HG02623 (cell line): ENCODE results near the gene HOXC11.

Experiments used
- ATAC-seq: cut with Tn5 transposase; IDR thresholded peaks from one replicate; pipeline ENCODE4 v1.9.1; 2021; ENCODE audit warnings: moderate library complexity; ENCODE audit not compliant: unreplicated experiment

Gene HOXC11

GRCh38 chr12:53956914-53957536 lies 15.9 kb upstream of the HOXC11 start:
- no peak for ATAC-seq

DNA sequence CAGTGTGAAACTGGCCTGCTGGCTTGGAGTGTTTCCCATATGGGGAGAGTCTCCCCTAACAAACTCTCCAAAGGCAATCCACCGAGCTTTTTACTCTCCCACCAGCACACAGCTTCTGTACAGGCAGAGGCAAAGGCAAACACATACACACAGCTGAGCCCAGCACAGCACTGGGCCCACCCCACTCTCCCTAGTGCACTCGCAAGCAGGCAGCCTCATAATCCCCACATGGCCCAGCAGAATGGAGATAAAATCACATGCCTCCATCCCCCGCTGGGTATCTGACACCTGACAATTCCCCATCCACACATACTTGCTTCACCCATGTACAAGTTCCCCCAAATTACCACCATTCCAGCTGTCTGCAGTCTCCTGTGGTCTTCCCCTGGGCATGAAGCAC lies 14.8 kb upstream of the HOXC11 start:
- ATAC-seq, result no peak

DNA sequence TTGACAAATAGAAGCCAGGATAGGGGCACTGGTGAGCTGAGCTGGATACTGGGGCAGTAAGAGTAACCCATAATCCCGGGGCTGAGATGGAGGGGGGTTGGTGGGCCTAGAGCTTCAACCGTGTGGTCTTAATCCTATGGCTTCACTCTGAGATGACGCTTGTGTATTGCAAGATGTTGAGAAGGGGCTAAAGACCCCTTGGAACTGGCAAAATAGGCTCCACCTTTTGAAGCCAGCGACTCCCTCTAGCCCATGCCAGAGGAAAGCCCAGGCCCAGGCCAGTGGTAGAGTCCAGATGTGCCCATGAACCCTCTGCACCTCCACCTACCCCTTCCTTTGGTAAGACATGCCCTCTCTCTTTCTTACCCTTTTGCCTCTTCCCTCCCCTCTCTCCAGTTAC lies 13.6 kb upstream of the HOXC11 start:
- no peak for ATAC-seq

- ATAC-seq, result no peak
Measured at GRCh38 chr12:53960187-53961024, 12.5 kb upstream of the HOXC11 start.

- no peak for ATAC-seq
Measured at GRCh38 chr12:53961025-53961761, 11.7 kb upstream of the HOXC11 start.

DNA sequence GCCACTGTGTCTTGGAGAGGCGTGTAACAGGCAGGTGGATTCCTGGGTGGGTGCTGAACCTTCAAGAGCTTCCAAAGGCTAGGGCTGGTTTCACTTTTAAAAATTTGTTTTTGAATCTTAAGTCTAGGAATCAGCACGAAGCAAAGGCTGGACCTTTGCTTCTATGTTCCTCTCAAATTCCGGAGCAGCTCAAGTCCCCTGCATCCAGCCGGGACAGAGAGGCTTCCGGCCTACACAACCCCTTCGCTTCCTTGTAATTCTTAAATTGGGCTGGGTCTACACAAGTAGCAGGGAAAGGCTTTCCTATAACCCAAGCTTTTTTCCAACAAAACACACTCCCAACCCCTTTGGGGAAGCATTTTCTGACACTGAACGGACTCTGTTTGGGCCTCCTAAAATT lies 9.9 kb upstream of the HOXC11 start:
- no peak for ATAC-seq

GRCh38 chr12:53963434-53964314 lies 9.3 kb upstream of the HOXC11 start:
- ATAC-seq, result no peak

DNA sequence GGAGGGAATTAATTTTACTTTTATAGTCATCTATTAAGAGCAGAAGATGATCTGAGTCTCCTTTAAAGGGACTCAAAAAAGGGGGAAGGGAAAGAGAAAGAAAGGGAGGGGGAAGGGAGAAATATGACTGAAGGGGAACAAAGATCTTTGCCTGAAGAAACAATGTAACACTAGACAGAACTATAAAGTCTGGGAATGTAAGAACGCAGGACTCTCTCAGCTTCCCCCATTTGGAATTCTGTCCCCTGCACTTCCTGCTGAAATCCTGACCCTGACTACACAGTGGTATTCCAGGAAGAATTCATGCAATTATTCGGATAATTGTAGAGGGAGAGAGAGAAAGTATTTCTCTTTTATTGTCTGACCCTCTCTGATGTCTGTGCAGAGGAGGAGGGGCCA lies 8.6 kb upstream of the HOXC11 start:
- no peak for ATAC-seq

- ATAC-seq, result no peak
Measured at GRCh38 chr12:53965281-53966084, 7.4 kb upstream of the HOXC11 start.

DNA sequence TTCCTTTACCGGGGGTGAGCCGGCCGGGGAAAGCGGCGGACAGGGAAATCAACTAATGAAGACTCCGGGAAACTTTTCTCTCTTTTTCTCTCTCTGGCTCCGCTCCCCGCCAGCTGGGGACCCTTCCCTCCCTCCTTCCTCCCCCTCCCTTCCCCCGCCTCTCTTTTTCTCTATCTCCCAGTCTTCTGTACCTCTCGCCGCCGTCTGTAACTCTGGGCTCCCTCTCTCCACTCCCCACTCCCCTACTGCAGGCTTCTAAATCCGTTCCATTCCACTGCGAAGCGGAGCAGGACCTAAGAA lies 6.9 kb upstream of the HOXC11 start:
- no peak for ATAC-seq

GRCh38 chr12:53966385-53967133 lies 6.4 kb upstream of the HOXC11 start:
- no peak for ATAC-seq

DNA sequence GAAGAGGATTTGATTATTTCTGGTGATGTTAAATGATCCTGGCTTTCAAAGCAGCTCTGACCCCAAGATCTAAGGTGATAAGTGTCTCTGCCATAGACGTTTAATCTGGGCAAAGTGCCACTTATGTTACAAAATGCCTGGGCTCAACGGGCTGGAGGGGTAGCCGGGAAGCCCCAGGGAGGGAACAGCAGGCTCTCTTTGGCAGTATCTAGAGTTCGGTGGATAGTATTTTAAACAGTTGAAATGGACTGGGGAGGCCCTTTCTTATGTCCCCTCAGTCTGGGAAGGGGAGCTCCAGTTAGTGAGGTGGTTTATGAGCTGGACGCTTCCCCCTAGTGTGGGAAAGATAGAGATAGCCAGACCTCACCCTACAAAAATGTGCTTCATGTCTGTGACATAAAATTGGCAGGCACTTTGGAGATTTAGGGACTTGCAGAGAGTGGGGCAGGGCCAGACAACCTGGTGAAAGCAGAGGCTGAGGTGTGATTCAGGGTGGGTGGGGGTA lies 5.5 kb upstream of the HOXC11 start:
- ATAC-seq, result no peak

- no peak for ATAC-seq
Measured at GRCh38 chr12:53968214-53969127, 4.5 kb upstream of the HOXC11 start.

GRCh38 chr12:53969588-53970259 lies 3.2 kb upstream of the HOXC11 start:
- no peak for ATAC-seq

GRCh38 chr12:53970451-53970850 lies 2.5 kb upstream of the HOXC11 start:
- no peak for ATAC-seq

DNA sequence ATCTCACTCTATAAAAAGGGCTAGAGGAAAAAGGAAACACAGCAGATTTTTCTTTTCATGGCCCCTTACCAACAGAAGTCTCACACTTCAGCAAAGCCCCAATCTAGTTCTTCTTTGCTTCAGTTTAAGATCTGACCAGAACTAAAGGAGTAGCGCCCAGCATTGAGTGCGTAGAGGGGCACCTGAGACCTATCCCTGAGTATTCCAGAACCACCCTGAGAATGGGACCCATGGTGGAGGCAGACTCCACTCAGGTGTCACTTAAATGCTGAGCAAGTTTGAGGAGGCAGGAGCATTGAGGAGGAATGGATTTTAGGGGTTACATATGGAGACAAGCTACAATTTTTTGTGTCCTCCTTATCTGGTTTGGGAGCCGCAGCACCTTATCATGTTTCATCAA lies 1.8 kb upstream of the HOXC11 start:
- ATAC-seq, result no peak

DNA sequence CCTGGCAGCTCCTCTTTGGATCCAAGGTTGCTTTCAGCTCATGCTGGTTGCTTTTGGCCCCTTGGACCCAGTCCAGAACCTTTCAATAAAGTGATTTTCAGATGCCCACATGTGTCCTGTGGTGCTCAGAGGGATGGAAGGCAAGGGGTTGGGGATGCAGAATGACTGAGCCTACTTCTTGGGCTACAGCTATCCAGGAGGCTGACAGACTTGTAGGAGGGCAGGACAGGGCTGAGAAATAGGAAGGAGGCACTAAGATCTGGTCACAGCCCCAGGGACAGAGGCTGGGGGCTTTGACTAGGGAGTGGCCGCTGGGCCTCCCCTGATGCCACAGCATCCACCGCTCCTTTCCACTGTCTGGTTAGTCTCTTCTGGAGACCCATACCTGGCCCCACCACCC lies 1.2 kb upstream of the HOXC11 start:
- ATAC-seq, result no peak

GRCh38 chr12:53972152-53972702 lies 699 bp upstream of the HOXC11 start:
- no peak for ATAC-seq
